Suprapubic skin (tissue), 4 donors: Measurements from ENCODE around the gene LRG1.

Experiments
- POLR2A ChIP-seq, 2 donors: fragments of 450-650 bp; IDR thresholded peaks; one replicate each; pipeline ENCODE4 v1.6.1; 2017; ENCODE audit warnings: antibody characterized with exemption in 2 of 2, mild to moderate bottlenecking in 2 of 2, moderate library complexity in 2 of 2
- POLR2AphosphoS5 ChIP-seq, 3 donors: sonication (generic); formaldehyde crosslinking; IDR thresholded peaks; one replicate each; pipeline ENCODE4 v1.6.1; 2017; ENCODE audit warnings: antibody characterized with exemption in 3 of 3
- TF ChIP-seq, protein P1 (sequence below), 2 donors: fragments of 200-600 bp in 1 of 2; fragments of 450-650 bp in 1 of 2; sonication (generic) in 1 of 2; IDR thresholded peaks; one replicate each; pipeline ENCODE4 v1.5.1; 2016 to 2019; ENCODE audit warnings: antibody characterized with exemption in 2 of 2, mild to moderate bottlenecking in 1 of 2, moderate library complexity in 1 of 2

DNA sequence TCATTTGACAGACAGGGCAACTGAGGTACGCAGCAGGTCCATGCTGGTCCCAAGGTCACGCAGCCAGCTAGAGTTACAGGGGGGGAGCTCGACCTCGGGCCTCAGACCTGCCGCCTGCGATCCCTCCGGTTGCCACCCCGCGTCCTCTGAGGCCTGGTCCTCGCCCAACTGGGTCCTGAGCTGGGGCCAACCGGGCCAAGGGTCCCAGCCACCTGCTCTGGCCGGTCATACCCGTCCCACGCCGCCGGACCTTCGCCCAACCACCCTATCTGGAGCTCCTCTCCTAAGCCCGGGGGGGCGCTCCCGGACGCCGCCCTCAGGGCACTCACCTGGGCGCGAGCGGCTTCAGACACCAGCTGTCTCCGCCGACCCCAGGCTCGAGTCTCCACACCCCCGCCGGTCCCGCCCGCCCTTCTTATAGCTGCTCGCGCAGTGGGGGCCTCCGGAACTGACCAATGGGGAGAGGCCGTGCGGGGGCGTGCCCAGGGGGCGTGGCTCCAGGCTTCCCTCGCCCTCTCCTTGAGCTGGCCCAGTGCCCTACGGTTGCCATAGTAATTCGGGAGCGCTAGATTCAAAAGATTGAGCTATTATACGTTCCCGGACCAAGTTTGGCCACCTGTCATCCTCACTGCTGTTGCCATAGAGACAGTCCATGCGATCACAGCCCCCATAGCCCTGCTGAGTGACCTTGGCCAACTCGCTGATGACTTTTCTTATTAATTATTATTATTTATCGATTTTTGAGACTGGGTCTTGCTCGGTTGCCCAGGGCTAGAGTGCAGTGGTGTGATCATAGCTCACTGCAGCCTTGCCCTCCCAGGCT is 4.8 kb downstream of the LRG1 start, which contains the start of gene PLIN5:
- TF ChIP-seq POLR2AphosphoS5 (IDR thresholded peaks at IDR 0.05) (no peak), POLR2A (IDR thresholded peaks at IDR 0.05) (no peak)
- TF ChIP-seq, protein P1, sequence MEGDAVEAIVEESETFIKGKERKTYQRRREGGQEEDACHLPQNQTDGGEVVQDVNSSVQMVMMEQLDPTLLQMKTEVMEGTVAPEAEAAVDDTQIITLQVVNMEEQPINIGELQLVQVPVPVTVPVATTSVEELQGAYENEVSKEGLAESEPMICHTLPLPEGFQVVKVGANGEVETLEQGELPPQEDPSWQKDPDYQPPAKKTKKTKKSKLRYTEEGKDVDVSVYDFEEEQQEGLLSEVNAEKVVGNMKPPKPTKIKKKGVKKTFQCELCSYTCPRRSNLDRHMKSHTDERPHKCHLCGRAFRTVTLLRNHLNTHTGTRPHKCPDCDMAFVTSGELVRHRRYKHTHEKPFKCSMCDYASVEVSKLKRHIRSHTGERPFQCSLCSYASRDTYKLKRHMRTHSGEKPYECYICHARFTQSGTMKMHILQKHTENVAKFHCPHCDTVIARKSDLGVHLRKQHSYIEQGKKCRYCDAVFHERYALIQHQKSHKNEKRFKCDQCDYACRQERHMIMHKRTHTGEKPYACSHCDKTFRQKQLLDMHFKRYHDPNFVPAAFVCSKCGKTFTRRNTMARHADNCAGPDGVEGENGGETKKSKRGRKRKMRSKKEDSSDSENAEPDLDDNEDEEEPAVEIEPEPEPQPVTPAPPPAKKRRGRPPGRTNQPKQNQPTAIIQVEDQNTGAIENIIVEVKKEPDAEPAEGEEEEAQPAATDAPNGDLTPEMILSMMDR (IDR thresholded peaks at IDR 0.05) = no peak
